Astrocyte (in vitro differentiated cells and primary cell): ENCODE results near the gene RNF217.

ENCODE experiments used
- CTCF ChIP-seq: IDR thresholded peaks from 2 replicates; pipeline ENCODE4 v1.5.1; 2011; ENCODE audit warnings: low read depth, mild to moderate bottlenecking, inconsistent platforms, low read length, moderate library complexity; ENCODE audit not compliant: insufficient read depth
- EZH2 ChIP-seq: IDR thresholded peaks from 2 replicates; pipeline ENCODE4 v1.6.1; 2012; ENCODE audit warnings: mild to moderate bottlenecking, low read length, inconsistent platforms; ENCODE audit not compliant: insufficient read depth

- TF ChIP-seq CTCF (no peak), EZH2 (no peak)
Observed at GRCh38 chr6:125074120-125074519, 111.9 kb downstream of the RNF217 start.
